Stimulated activated CD8-positive, alpha-beta memory T cell treated with anti-CD3 and anti-CD28 coated beads, Interleukin-7, amount 100 ng/mL, for 24 hours (primary cell): ENCODE results near the gene TDRD3.
"Not testable (repeated sequence)": the region's sequence is repeated elsewhere in the genome, so short reads cannot be mapped to it uniquely, and the experiment has no call there.

ENCODE experiments used
- DNase-seq: peaks from one replicate; pipeline ENCODE4 v3.0.0-alpha.2; 2020; ENCODE audit warnings: low read depth

The TDRD3 gene

GRCh38 chr13:60396783-60397703 is at the start of gene TDRD3:
Gene TDRD3 (plus strand): TSS chr13:60397220. CDS start chr13:60397365, 145 bp downstream.
- DNase-seq, result peak; percentile 56

- no peak for DNase-seq
Observed at GRCh38 chr13:60347690-60348089, 49.3 kb upstream of the TDRD3 start.

GRCh38 chr13:60348097-60348496 is 48.9 kb upstream of the TDRD3 start:
- no peak for DNase-seq

- DNase-seq, result no peak
Observed at GRCh38 chr13:60351326-60351725, 45.7 kb upstream of the TDRD3 start.

GRCh38 chr13:60351855-60352615 is 45.0 kb upstream of the TDRD3 start:
- no peak for DNase-seq

- DNase-seq, result no peak
Observed at GRCh38 chr13:60352644-60353043, 44.4 kb upstream of the TDRD3 start.

GRCh38 chr13:60355056-60355455 is 42.0 kb upstream of the TDRD3 start:
- no peak for DNase-seq

GRCh38 chr13:60356970-60357369 is 40.0 kb upstream of the TDRD3 start:
- no peak for DNase-seq

GRCh38 chr13:60358453-60358852 is 38.6 kb upstream of the TDRD3 start:
- no peak for DNase-seq

- DNase-seq, result no peak
Observed at GRCh38 chr13:60363288-60363687, 33.7 kb upstream of the TDRD3 start.

GRCh38 chr13:60369242-60369641 is 27.8 kb upstream of the TDRD3 start:
- DNase-seq, result no peak

GRCh38 chr13:60370343-60370742 is 26.7 kb upstream of the TDRD3 start:
- no peak for DNase-seq

- no peak for DNase-seq
Observed at GRCh38 chr13:60372141-60372540, 24.9 kb upstream of the TDRD3 start.

GRCh38 chr13:60379282-60379681 is 17.7 kb upstream of the TDRD3 start:
- DNase-seq, result not testable (repeated sequence)

- DNase-seq, result no peak
Observed at GRCh38 chr13:60379837-60380565, 17.0 kb upstream of the TDRD3 start.

- no peak for DNase-seq
Observed at GRCh38 chr13:60384911-60385310, 12.1 kb upstream of the TDRD3 start.

GRCh38 chr13:60386250-60386649 is 10.8 kb upstream of the TDRD3 start:
- DNase-seq, result no peak

- no peak for DNase-seq
Observed at GRCh38 chr13:60392131-60392530, 4.9 kb upstream of the TDRD3 start.

- peak; percentile 75 for DNase-seq
Observed at GRCh38 chr13:60395971-60396782, 843 bp upstream of the TDRD3 start.

- DNase-seq, result peak; percentile 6
Observed at GRCh38 chr13:60397704-60398378, 821 bp downstream of the TDRD3 start.

- no peak for DNase-seq
Observed at GRCh38 chr13:60398379-60398891, 1.4 kb downstream of the TDRD3 start.
